ENCODE results near the gene DYNLT4. TPM values are rescaled to one million over a fixed set of nuclear protein-coding genes. Genes with fewer than 3 reads are reported as not detected.
A peak's percentile ranks its signal among the peaks of the same experiment; 100 is the strongest.

The DYNLT4 gene
- total RNA-seq, 1 experiment from 2014 or later = 0.31 TPM

DNA sequence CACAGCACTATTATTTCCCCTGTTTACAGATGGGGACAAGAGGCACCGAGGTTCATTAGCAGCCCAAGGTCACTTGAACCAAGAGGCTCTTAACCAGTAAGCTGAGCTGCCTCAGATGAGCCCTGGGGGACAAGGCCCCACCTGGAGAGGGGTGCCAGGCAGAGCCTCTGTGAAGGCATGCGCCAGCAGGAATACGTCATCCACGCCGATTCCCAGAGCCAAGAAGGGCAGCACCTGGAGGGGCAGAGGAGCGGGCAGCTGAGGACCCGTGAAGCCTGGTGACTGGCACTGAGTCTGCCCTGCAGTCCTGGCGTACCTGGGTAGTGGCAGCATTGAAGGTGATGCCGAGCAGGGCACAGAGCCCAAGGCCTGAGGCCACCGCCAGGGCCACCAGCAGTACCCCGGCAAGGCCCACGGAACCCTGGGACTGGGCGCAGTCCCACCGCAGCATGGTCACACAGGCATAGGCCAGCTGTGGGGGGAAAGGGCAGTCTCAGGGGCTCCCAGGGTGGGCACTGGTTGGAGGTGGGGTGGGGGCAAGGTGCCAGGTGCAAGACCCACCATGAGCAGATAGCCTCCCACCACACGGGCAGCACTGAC is 21.8 kb upstream of the DYNLT4 start (continued):
- TF ChIP-seq ZSCAN18 (CRISPR knock-in tag; IDR thresholded peaks at IDR 0.05) (no peak), TCF7 (CRISPR knock-in tag; IDR thresholded peaks at IDR 0.05; ENCODE audit: low read depth) (no peak), NR2C2 (CRISPR knock-in tag; IDR thresholded peaks at IDR 0.05) (no peak), GABPB1 (CRISPR knock-in tag; IDR thresholded peaks at IDR 0.05) (no peak), KAT7 (CRISPR knock-in tag; IDR thresholded peaks at IDR 0.05; ENCODE audit: borderline replicate concordance) (no peak), ZNF416 (CRISPR knock-in tag; IDR thresholded peaks at IDR 0.05) (no peak)
- TF ChIP-seq, protein P1, sequence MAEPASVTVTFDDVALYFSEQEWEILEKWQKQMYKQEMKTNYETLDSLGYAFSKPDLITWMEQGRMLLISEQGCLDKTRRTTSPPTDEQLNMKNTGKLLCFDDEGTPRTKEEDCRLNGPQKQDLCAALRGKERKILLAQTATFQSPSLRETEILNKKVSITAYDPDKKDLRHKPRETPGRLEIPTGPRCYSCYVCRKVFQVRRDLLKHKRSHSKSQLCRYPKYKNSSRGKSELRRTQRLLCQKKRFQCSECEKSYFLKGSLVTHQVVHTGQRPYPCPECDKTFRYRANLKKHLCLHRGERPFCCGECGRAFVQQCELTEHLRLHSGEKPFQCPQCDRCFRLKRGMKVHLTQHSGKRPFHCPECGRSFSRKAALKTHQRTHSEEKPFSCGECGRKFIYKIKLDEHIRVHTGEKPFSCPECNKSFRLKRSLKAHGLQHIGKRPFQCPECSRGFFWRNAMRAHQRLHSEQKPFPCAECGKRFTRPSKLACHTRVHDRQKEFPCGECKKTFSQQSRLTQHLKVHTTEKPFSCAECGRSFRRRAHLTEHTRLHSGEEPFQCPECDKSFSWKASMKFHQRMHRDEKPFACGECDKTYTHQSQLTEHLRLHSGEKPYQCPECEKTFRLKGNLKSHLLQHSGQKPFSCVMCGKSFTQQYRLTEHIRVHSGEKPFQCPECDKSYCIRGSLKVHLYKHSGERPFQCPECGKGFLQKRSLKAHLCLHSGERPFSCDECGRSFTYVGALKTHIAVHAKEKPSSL (CRISPR knock-in tag; conservative IDR thresholded peaks at IDR 0.05) = no peak
- TF ChIP-seq, protein P2, sequence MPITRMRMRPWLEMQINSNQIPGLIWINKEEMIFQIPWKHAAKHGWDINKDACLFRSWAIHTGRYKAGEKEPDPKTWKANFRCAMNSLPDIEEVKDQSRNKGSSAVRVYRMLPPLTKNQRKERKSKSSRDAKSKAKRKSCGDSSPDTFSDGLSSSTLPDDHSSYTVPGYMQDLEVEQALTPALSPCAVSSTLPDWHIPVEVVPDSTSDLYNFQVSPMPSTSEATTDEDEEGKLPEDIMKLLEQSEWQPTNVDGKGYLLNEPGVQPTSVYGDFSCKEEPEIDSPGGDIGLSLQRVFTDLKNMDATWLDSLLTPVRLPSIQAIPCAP (CRISPR knock-in tag; IDR thresholded peaks at IDR 0.05) = no peak
- TF ChIP-seq, protein P3, sequence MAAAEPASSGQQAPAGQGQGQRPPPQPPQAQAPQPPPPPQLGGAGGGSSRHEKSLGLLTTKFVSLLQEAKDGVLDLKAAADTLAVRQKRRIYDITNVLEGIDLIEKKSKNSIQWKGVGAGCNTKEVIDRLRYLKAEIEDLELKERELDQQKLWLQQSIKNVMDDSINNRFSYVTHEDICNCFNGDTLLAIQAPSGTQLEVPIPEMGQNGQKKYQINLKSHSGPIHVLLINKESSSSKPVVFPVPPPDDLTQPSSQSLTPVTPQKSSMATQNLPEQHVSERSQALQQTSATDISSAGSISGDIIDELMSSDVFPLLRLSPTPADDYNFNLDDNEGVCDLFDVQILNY (CRISPR knock-in tag; IDR thresholded peaks at IDR 0.05) = no peak

GRCh38 chr1:44828003-44828651 is 21.0 kb upstream of the DYNLT4 start:
- peak overlapping the region; percentile 57; the same call in 1 of the 2 replicates for H3K27ac Mint-ChIP-seq
- ChIA-PET POLR2A (interaction anchor here (0.6 kb wide), 1 partner anchor 183 kb away, joined by 3 read pairs; the partner anchor contains the start of gene HECTD3), CTCF (interaction anchor here (0.8 to 3.6 kb wide), 11 partner anchors 8 to 472 kb away, joined by 3 to 15 read pairs (median 6); partner anchors contain the start of genes BTBD19 and PTCH2)
- ATAC-seq = peak; percentile 11
- no peak overlapping the region for H3K4me3 Mint-ChIP-seq
- peaks cover 13% of the 10 kb centered on the region for H3K4me1 Mint-ChIP-seq
- no peaks in the 10 kb centered on the region for H3K36me3 Mint-ChIP-seq
- no peaks in the 10 kb centered on the region for H3K27me3 Mint-ChIP-seq (ENCODE audit: low read depth)
- no peak for DNase-seq (ENCODE audit: low spot score)
- H3K9me3 Mint-ChIP-seq = no peaks in the 10 kb centered on the region
- TF ChIP-seq NR3C1 (CRISPR knock-in tag; conservative IDR thresholded peaks at IDR 0.05; ENCODE audit: low read depth) (no peak), NR1H2 (CRISPR knock-in tag; IDR thresholded peaks at IDR 0.05) (no peak), PRDM15 (CRISPR knock-in tag; IDR thresholded peaks at IDR 0.05) (no peak), ESRRA (CRISPR knock-in tag; IDR thresholded peaks at IDR 0.05; ENCODE audit: borderline replicate concordance) (no peak), SP1 (CRISPR knock-in tag; conservative IDR thresholded peaks at IDR 0.05) (no peak), GRHL2 (CRISPR knock-in tag; IDR thresholded peaks at IDR 0.05; ENCODE audit: insufficient replicate concordance, severe bottlenecking) (no peak), ZNF138 (CRISPR knock-in tag; conservative IDR thresholded peaks at IDR 0.05) (no peak), OVOL2 (CRISPR knock-in tag; IDR thresholded peaks at IDR 0.05; ENCODE audit: borderline replicate concordance) (no peak)
- TF ChIP-seq, protein P4, sequence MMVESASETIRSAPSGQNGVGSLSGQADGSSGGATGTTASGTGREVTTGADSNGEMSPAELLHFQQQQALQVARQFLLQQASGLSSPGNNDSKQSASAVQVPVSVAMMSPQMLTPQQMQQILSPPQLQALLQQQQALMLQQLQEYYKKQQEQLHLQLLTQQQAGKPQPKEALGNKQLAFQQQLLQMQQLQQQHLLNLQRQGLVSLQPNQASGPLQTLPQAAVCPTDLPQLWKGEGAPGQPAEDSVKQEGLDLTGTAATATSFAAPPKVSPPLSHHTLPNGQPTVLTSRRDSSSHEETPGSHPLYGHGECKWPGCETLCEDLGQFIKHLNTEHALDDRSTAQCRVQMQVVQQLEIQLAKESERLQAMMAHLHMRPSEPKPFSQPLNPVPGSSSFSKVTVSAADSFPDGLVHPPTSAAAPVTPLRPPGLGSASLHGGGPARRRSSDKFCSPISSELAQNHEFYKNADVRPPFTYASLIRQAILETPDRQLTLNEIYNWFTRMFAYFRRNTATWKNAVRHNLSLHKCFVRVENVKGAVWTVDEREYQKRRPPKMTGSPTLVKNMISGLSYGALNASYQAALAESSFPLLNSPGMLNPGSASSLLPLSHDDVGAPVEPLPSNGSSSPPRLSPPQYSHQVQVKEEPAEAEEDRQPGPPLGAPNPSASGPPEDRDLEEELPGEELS (CRISPR knock-in tag; IDR thresholded peaks at IDR 0.05) = no peak
- TF ChIP-seq, protein P5, sequence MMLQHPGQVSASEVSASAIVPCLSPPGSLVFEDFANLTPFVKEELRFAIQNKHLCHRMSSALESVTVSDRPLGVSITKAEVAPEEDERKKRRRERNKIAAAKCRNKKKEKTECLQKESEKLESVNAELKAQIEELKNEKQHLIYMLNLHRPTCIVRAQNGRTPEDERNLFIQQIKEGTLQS (CRISPR knock-in tag; conservative IDR thresholded peaks at IDR 0.05) = no peak
- TF ChIP-seq, protein P6, sequence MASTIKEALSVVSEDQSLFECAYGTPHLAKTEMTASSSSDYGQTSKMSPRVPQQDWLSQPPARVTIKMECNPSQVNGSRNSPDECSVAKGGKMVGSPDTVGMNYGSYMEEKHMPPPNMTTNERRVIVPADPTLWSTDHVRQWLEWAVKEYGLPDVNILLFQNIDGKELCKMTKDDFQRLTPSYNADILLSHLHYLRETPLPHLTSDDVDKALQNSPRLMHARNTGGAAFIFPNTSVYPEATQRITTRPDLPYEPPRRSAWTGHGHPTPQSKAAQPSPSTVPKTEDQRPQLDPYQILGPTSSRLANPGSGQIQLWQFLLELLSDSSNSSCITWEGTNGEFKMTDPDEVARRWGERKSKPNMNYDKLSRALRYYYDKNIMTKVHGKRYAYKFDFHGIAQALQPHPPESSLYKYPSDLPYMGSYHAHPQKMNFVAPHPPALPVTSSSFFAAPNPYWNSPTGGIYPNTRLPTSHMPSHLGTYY (CRISPR knock-in tag; IDR thresholded peaks at IDR 0.05) = no peak

All from WTC11 (cell line).